Measurements from ENCODE around the gene FRMD8. TPM values are rescaled to one million over a fixed set of nuclear protein-coding genes. Genes with fewer than 3 reads are reported as not detected.

FRMD8 gene
- total RNA-seq, 1 experiment from 2014 or later: 51.1 TPM

DNA sequence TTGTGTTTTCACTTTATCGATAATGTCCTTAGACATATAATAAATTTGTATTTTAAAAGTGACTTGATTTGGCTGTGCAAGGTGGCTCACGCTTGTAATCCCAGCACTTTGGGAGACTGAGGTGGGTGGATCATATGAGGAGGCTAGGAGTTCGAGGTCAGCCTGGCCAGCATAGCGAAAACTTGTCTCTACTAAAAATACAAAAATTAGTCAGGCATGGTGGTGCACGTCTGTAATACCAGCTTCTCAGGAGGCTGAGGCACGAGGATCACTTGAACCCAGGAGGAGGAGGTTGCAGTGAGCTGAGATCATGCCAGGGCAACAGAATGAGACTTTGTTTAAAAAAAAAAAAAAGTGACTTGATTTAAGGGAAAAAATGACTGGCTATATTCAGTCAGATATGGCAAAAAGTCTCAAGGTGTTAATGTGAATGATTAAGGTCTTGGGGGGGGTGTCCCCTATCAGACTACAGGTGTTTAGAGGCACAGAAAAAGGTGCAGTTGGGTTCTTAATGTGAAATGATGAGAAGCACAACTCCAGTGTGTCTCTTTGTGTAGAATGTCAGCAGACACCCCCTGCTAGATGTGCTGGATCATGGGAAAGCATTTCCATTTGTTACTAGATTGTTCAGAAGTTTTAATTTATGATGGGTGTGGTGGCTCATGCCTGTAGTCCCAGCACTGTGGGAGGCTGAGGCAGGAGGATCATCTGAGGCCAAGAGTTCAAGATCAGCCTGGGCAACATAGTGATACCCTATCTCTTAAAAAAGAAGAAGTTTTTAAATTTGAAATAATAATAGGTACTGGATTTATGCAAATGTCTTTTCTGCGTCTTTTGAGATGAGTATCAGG, 53.1 kb downstream of the FRMD8 start:
- Histone ChIP-seq H3K27ac (ENCODE audit: low read depth, low read length, poor library complexity, severe bottlenecking) (no peak overlapping the region), H3K4me1 (ENCODE audit: insufficient read depth, low read length, poor library complexity, severe bottlenecking) (no peaks in the 10 kb centered on the region), H3K27me3 (replicated peaks; ENCODE audit: insufficient read depth, low read depth, low read length, poor library complexity) (no peaks in the 10 kb centered on the region), H3K9me3 (ENCODE audit: low read depth, low read length, poor library complexity, severe bottlenecking) (no peaks in the 10 kb centered on the region), H3K36me3 (ENCODE audit: insufficient read depth, low read length, poor library complexity, severe bottlenecking) (peaks cover 40% of the 10 kb centered on the region), H3K4me3 (ENCODE audit: low read depth, low read length, poor library complexity, severe bottlenecking) (no peak overlapping the region)
- intact Hi-C loops (cut with micrococcal nuclease; ENCODE audit: unreplicated experiment): no loop called here
- ChIA-PET CTCF (no interaction called here), POLR2A (ENCODE audit: low non-redundant PET) (no interaction called here)
- BruUV-seq (replicated peaks): no TSS peak
- DNase-seq (ENCODE audit: low spot score): no peak
- TF ChIP-seq, protein P1, sequence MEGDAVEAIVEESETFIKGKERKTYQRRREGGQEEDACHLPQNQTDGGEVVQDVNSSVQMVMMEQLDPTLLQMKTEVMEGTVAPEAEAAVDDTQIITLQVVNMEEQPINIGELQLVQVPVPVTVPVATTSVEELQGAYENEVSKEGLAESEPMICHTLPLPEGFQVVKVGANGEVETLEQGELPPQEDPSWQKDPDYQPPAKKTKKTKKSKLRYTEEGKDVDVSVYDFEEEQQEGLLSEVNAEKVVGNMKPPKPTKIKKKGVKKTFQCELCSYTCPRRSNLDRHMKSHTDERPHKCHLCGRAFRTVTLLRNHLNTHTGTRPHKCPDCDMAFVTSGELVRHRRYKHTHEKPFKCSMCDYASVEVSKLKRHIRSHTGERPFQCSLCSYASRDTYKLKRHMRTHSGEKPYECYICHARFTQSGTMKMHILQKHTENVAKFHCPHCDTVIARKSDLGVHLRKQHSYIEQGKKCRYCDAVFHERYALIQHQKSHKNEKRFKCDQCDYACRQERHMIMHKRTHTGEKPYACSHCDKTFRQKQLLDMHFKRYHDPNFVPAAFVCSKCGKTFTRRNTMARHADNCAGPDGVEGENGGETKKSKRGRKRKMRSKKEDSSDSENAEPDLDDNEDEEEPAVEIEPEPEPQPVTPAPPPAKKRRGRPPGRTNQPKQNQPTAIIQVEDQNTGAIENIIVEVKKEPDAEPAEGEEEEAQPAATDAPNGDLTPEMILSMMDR (conservative IDR thresholded peaks at IDR 0.05; ENCODE audit: low read depth, low read length): no peak
- no peak for TF ChIP-seq EZH2 (IDR thresholded peaks at IDR 0.05; ENCODE audit: borderline replicate concordance, low read depth, low read length, poor library complexity, severe bottlenecking)

DNA sequence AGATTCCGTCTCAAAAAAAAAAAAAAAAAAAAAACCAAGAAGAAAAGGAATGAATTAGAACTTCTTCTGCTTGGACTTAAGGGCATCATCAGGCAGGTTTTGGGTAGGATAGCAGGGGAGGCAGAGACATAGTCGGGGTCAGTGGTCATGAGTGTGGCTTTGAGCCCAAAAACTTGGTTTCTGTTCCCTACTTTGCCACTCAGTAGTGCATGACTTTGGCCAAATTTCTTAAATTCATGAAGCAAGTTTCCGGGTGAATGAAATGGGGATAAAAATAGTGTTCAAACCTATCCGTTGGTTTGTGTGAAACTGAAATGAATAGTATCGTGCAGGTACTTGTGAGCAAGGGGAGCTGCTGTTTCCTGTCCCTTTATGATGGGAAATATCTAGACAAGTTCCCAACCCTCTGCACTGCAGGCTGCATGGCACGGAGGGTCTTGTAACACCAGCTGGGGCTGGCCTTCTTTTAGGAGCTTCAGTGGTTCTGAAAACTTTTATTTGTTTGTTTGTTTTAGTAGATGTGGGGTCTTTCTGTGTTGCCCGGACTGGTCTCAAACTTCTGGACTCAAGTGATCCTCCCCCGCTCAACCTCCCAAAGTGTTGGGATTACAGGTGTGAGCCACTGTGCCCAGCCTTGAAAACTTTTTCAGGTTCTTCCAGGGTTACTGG, 54.5 kb downstream of the FRMD8 start:
- CTCF ChIA-PET: no interaction called here
- POLR2A ChIA-PET (ENCODE audit: low non-redundant PET): no interaction called here
- no peak overlapping the region for H3K4me3 ChIP-seq (ENCODE audit: low read depth, low read length, poor library complexity, severe bottlenecking)
- H3K36me3 ChIP-seq (ENCODE audit: insufficient read depth, low read length, poor library complexity, severe bottlenecking): peaks cover 26% of the 10 kb centered on the region
- no peak for DNase-seq (ENCODE audit: low spot score)
- H3K27me3 ChIP-seq (replicated peaks; ENCODE audit: insufficient read depth, low read depth, low read length, poor library complexity): no peaks in the 10 kb centered on the region
- no peak overlapping the region for H3K27ac ChIP-seq (ENCODE audit: low read depth, low read length, poor library complexity, severe bottlenecking)
- H3K9me3 ChIP-seq (ENCODE audit: low read depth, low read length, poor library complexity, severe bottlenecking): no peaks in the 10 kb centered on the region
- TF ChIP-seq, protein P1 (conservative IDR thresholded peaks at IDR 0.05; ENCODE audit: low read depth, low read length): no peak
- TF ChIP-seq EZH2 (IDR thresholded peaks at IDR 0.05; ENCODE audit: borderline replicate concordance, low read depth, low read length, poor library complexity, severe bottlenecking): no peak
- intact Hi-C loops (cut with micrococcal nuclease; ENCODE audit: unreplicated experiment): no loop called here
- no peaks in the 10 kb centered on the region for H3K4me1 ChIP-seq (ENCODE audit: insufficient read depth, low read length, poor library complexity, severe bottlenecking)
- BruUV-seq (replicated peaks): no TSS peak

DNA sequence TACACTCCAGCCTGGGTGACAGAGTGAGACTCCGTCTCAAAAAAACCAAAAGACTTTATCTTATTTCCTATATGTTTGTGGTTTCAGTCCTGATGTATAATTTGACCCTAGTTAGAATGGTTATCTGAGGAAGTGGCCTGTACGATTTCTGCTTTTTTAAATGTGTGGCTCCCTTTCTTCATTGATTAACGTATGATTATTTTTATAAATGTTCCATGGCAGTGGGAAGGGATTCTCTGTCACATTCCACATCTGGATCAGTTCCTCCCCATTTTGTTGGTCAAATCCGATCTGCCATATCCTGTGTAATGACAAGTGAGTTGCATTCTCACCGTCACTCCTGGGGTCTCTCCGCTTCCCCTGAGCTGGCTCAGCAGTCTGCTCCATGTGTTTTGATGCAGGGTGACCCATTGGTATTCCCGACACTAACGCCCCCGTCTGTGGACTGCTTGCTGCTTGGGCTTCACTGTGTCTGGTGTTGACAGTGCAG, 56.5 kb downstream of the FRMD8 start:
- Histone ChIP-seq H3K4me1 (ENCODE audit: insufficient read depth, low read length, poor library complexity, severe bottlenecking) (no peaks in the 10 kb centered on the region), H3K4me3 (ENCODE audit: low read depth, low read length, poor library complexity, severe bottlenecking) (no peak overlapping the region), H3K27me3 (replicated peaks; ENCODE audit: insufficient read depth, low read depth, low read length, poor library complexity) (no peaks in the 10 kb centered on the region), H3K36me3 (ENCODE audit: insufficient read depth, low read length, poor library complexity, severe bottlenecking) (peaks cover 10% of the 10 kb centered on the region), H3K27ac (ENCODE audit: low read depth, low read length, poor library complexity, severe bottlenecking) (peak overlapping the region; percentile 17), H3K9me3 (ENCODE audit: low read depth, low read length, poor library complexity, severe bottlenecking) (no peaks in the 10 kb centered on the region)
- ChIA-PET POLR2A (ENCODE audit: low non-redundant PET) (interaction anchor here (0.6 kb wide), 1 partner anchor 35 kb away, joined by 4 read pairs; no protein-coding TSS in a partner anchor), CTCF (no interaction called here)
- TF ChIP-seq EZH2 (IDR thresholded peaks at IDR 0.05; ENCODE audit: borderline replicate concordance, low read depth, low read length, poor library complexity, severe bottlenecking): no peak
- TF ChIP-seq, protein P1 (conservative IDR thresholded peaks at IDR 0.05; ENCODE audit: low read depth, low read length): no peak
- DNase-seq (ENCODE audit: low spot score): no peak
- intact Hi-C loops (cut with micrococcal nuclease; ENCODE audit: unreplicated experiment): no loop called here
- no TSS peak for BruUV-seq (replicated peaks)

Measured in A673 (cell line).